K562 (cell line): ENCODE results near the gene ZNF202.

Source experiments
- ARHGAP35 ChIP-seq: fragments of 450-650 bp; IDR thresholded peaks from 2 replicates; pipeline ENCODE4 v1.6.1; 2018; ENCODE audit not compliant: partially characterized antibody
- CTCF ChIP-seq, 3 experiments: IDR thresholded peaks in 2 of 3; conservative IDR thresholded peaks in 1 of 3; 2 replicates each; pipeline ENCODE4 v1.5.1; 2011 to 2012; ENCODE audit warnings: low read length in 3 of 3, mild to moderate bottlenecking in 3 of 3, control low read depth in 2 of 3, improper control_type of control experiment in 1 of 3, inconsistent platforms in 1 of 3, low read depth in 1 of 3, mixed read lengths in 1 of 3, moderate library complexity in 1 of 3; ENCODE audit not compliant: insufficient read depth in 2 of 3
- HNRNPH1 ChIP-seq: fragments of 200-400 bp; formaldehyde crosslinking; optimal IDR thresholded peaks from 2 replicates; pipeline ENCODE3; 2017; ENCODE audit warnings: low read depth, mild to moderate bottlenecking, low read length, moderate library complexity
- HNRNPLL ChIP-seq: fragments of 200-400 bp; formaldehyde crosslinking; IDR thresholded peaks from 2 replicates; pipeline ENCODE4 v1.6.1; 2017; ENCODE audit warnings: low read length, low read depth, mild to moderate bottlenecking; ENCODE audit not compliant: poor library complexity, severe bottlenecking
- MXI1 ChIP-seq: IDR thresholded peaks from 2 replicates; pipeline ENCODE4 v1.6.1; 2011; ENCODE audit warnings: low read depth, mild to moderate bottlenecking, improper control_type of control experiment, low read length
- MYC ChIP-seq, 2 experiments: fragments of 250-450 bp in 1 of 2; sonication (Bioruptor Pico) in 1 of 2; IDR thresholded peaks; 2 replicates each; pipeline versions ENCODE4 v1.5.1 to v1.6.1; 2012 to 2021; ENCODE audit warnings: low read depth in 2 of 2, borderline replicate concordance in 1 of 2, improper control_type of control experiment in 1 of 2, low read length in 1 of 2, mild to moderate bottlenecking in 1 of 2, moderate library complexity in 1 of 2
- NFRKB ChIP-seq: fragments of 450-650 bp; IDR thresholded peaks from 2 replicates; pipeline ENCODE4 v1.6.1; 2016; ENCODE audit warnings: low read depth
- POLR2AphosphoS2 ChIP-seq: IDR thresholded peaks from 2 replicates; pipeline ENCODE4 v1.6.1; 2012; ENCODE audit warnings: low read length, improper control_type of control experiment
- POLR2H ChIP-seq: IDR thresholded peaks from 2 replicates; pipeline ENCODE4 v1.6.1; 2016; ENCODE audit warnings: missing genetic modification characterization, low read depth, mild to moderate bottlenecking, control low read depth, missing compliant biosample characterization, moderate library complexity
- REST ChIP-seq, 2 experiments: fragments of 450-650 bp; formaldehyde crosslinking in 1 of 2; IDR thresholded peaks; 2 replicates each; pipeline versions ENCODE4 v1.4.0 to v1.6.1; 2014 to 2020; ENCODE audit warnings: mild to moderate bottlenecking in 2 of 2, borderline replicate concordance in 1 of 2, low read depth in 1 of 2
- SIN3A ChIP-seq, 2 experiments: fragments of 150-350 bp in 1 of 2; IDR thresholded peaks; 2 replicates each; pipeline ENCODE4 v1.6.1; 2011 to 2016; ENCODE audit warnings: borderline replicate concordance in 2 of 2, low read depth in 2 of 2, low read length in 2 of 2, mild to moderate bottlenecking in 2 of 2, moderate library complexity in 2 of 2; ENCODE audit not compliant: control insufficient read depth in 1 of 2
- ZBTB8A ChIP-seq: fragments of 450-650 bp; IDR thresholded peaks from 2 replicates; pipeline ENCODE4 v1.6.1; 2018; ENCODE audit warnings: mild to moderate bottlenecking, moderate library complexity; ENCODE audit not compliant: partially characterized antibody
- ZFPM2 ChIP-seq: fragments of 250-450 bp; sonication (Bioruptor Pico); IDR thresholded peaks from 2 replicates; pipeline ENCODE4 v1.5.1; 2022; ENCODE audit warnings: mild to moderate bottlenecking
- ZNF518B ChIP-seq: fragments of 250-450 bp; sonication (Bioruptor Pico); IDR thresholded peaks from 2 replicates; pipeline ENCODE4 v1.5.0; 2021; ENCODE audit warnings: mild to moderate bottlenecking, moderate library complexity

GRCh38 chr11:123707206-123707605 is 34.3 kb downstream of the ZNF202 start:
- TF ChIP-seq ZNF518B (CRISPR knock-in tag) = no peak
- TF ChIP-seq ARHGAP35 = no peak
- TF ChIP-seq HNRNPLL = no peak
- TF ChIP-seq ZFPM2 (CRISPR knock-in tag) = no peak
- no peak for TF ChIP-seq ZBTB8A
- no peak for TF ChIP-seq POLR2AphosphoS2
- no peak for TF ChIP-seq MYC (IDR thresholded peaks at IDR 0.05; ENCODE audit: low read depth, low read length)
- TF ChIP-seq MYC (CRISPR knock-in tag; IDR thresholded peaks at IDR 0.05; ENCODE audit: borderline replicate concordance, low read depth) = no peak
- TF ChIP-seq REST (IDR thresholded peaks at IDR 0.05; ENCODE audit: borderline replicate concordance) = no peak
- TF ChIP-seq REST (CRISPR knock-in tag; IDR thresholded peaks at IDR 0.05; ENCODE audit: low read depth) = no peak
- TF ChIP-seq POLR2H (tag) = no peak
- no peak for TF ChIP-seq NFRKB
- TF ChIP-seq MXI1 = no peak
- TF ChIP-seq CTCF (IDR thresholded peaks at IDR 0.05 in 2 of 3, conservative IDR thresholded peaks at IDR 0.05 in 1 of 3; ENCODE audit: insufficient read depth in 2 of 3, low read depth in 1 of 3, low read length in 3 of 3) = no peak
- TF ChIP-seq HNRNPH1 = no peak
- TF ChIP-seq SIN3A (IDR thresholded peaks at IDR 0.05; ENCODE audit: borderline replicate concordance in 2 of 2, control insufficient read depth in 1 of 2, low read depth in 2 of 2, low read length in 2 of 2) = no peak
